Breast epithelium (tissue), 3 donors: ENCODE results near the gene SERPINB4.
"Not testable (repeated sequence)": the region's sequence is repeated elsewhere in the genome, so short reads cannot be mapped to it uniquely, and the experiment has no call there.

Source experiments
- CTCF ChIP-seq, 3 donors: fragments of 450-650 bp; IDR thresholded peaks; one replicate each; pipeline ENCODE4 v1.5.1; 2016 to 2017; ENCODE audit warnings: antibody characterized with exemption in 3 of 3, mild to moderate bottlenecking in 3 of 3, moderate library complexity in 3 of 3
- POLR2A ChIP-seq: fragments of 450-650 bp; IDR thresholded peaks from one replicate; pipeline ENCODE4 v1.6.1; 2016; ENCODE audit warnings: antibody characterized with exemption, mild to moderate bottlenecking, moderate library complexity

GRCh38 chr18:63642668-63643356 lies 1.2 kb downstream of the SERPINB4 start:
- TF ChIP-seq POLR2A; CTCF (IDR thresholded peaks at IDR 0.05): not testable (repeated sequence)
